Erythroblast (primary cell): ENCODE data around the gene A1CF.

Experiments used
- GATA1 ChIP-seq: IDR thresholded peaks from 2 replicates; pipeline ENCODE4 v1.6.1; 2011; ENCODE audit warnings: low read depth, mild to moderate bottlenecking, control low read depth, low read length, moderate library complexity
- POLR2A ChIP-seq: IDR thresholded peaks from 2 replicates; pipeline ENCODE4 v1.6.1; 2011; ENCODE audit warnings: mild to moderate bottlenecking, low read length

DNA sequence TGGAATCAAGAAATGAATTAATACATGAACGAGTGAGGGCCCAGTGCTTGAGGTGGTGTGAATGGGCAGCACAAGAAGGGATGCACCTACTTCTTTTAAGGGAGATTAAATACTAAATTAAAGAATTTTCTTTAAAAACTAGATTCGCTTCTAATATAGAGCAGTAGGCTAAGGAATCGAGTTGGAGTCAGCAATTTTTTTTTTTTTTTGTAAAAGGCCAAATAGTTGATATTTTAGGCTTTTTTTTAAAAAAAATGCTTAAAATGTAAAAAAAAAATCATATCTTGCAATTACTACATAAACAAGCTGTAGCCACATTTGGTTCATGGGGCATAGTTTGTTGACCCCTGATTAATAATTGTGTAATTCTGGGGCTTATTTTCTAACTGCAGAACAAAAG is 31.9 kb downstream of the A1CF start:
- no peak for TF ChIP-seq POLR2A
- no peak for TF ChIP-seq GATA1
